GM21390 (cell line): Measurements from ENCODE around the gene WDFY4.

Experiments
- ATAC-seq: cut with Tn5 transposase; IDR thresholded peaks from one replicate; pipeline ENCODE4 v1.9.1; 2021; ENCODE audit not compliant: unreplicated experiment

WDFY4 gene

DNA sequence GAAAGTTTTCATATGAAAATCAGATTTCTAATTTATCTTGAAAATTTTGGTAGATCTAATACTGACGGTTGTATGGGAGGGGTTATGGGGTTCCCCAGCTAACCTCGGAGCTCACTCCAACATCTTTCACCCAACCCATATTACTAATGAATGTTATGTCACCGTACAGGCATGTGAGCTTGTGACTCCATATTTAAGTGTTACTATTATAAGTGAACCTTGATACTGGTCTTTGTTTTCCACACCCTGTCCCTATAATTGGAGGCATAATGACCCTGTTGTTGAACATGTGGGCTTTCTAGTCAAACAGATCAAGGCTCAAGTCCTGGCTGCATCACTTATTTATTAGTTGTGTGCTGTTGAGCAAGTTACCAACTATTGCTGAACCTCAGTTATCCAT lies 27.2 kb downstream of the WDFY4 start:
- ATAC-seq: no peak

DNA sequence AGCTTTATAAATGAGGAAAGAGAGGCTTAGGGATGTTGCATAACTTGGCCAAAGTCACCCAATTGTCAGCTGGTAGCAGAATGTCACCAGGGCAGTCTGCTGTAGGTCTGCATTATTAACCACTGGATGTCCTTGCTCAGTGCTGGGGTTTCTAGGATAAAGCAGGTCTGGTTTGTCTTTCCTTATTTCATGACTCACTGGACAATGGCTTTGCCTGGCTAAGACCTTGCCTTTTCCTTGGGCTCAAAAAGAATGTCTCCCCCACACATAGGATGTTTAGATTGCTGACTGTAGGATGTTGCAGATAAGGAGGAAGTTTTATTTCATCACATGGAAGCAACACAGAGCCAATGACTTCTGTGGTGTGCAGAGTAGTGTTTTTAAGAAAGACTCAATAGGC lies 29.4 kb downstream of the WDFY4 start:
- no peak for ATAC-seq

DNA sequence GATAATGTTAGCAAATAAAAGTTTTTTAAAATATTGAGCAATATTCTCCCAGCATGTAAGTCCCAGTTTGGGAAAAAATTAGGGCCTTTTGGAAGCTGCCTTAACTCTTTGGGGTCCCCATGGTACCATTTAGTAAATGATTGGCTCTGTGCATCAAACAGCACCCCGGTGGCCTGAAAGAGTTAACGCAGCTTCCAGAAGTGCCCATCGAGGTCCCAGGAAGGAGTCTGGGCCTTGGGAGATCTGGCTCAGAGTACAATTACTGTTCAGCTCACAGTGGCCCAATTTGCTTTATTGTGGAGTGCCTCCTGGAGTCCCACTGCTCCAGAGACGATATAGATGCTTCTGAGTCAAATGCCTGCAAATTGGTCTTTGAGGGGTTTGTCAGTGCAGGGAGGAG lies 31.7 kb downstream of the WDFY4 start:
- ATAC-seq: no peak

- no peak for ATAC-seq
Measured at GRCh38 chr10:48720611-48721010, 35.9 kb downstream of the WDFY4 start.

- ATAC-seq: no peak
Measured at GRCh38 chr10:48722153-48723145, 37.8 kb downstream of the WDFY4 start.

- no peak for ATAC-seq
Measured at GRCh38 chr10:48724127-48724526, 39.5 kb downstream of the WDFY4 start.

DNA sequence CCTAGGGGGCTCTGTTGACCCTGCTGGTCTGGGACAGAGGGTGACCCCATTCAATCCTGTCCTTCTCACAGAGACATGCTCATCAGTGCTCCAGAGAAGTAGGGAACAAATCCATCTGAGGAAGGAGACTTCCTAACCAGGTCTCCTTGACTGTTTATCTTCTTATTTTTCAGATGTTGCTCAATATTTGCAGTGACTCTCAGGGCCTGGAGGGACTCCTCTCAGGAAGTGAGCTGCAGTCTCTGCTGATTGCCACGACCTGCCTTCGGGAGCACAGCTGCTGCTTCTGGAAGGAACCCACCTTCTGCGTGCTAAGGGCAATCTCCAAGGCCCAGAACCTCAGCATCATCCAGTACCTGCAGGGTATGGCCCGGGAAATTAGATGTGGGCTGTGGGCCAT lies 41.0 kb downstream of the WDFY4 start:
- no peak for ATAC-seq

DNA sequence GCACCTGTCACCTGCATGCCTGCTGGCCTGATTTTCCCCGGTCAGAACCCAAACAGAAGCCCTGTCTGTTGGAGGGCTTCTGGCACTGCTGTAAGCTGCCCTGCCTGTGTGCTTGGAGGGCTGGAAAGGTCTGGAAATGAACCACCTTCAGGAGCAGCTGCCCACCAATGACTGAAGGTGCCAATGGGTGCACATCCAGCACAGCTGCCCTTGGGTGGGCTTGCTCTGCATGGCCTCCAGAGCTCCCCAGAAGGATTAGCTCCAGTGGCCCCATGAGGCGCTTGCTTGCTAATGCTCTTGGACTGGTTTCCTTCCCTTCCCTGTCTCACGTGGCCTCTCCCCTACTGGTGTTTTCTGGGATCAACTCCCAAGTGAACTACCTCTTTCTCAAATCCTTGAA lies 43.2 kb downstream of the WDFY4 start:
- no peak for ATAC-seq

DNA sequence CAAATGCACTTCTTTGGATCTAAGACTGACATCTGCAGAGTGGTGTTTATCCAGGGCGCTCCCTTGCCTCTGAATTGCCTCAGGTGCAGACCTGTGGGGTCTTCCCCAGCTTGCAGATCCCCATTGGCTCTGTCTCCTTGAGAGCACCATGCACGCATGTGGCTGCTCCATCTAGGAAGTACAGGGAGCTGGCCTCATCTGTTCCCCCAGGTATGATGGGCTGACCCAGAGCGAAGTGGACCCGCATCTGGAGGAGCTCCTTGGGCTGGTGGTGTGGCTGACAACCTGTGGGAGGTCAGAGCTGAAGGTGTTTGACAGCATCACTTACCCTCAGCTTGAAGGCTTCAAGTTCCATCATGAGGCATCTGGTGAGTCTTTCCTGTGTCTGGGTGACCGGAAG lies 44.5 kb downstream of the WDFY4 start:
- ATAC-seq: no peak

DNA sequence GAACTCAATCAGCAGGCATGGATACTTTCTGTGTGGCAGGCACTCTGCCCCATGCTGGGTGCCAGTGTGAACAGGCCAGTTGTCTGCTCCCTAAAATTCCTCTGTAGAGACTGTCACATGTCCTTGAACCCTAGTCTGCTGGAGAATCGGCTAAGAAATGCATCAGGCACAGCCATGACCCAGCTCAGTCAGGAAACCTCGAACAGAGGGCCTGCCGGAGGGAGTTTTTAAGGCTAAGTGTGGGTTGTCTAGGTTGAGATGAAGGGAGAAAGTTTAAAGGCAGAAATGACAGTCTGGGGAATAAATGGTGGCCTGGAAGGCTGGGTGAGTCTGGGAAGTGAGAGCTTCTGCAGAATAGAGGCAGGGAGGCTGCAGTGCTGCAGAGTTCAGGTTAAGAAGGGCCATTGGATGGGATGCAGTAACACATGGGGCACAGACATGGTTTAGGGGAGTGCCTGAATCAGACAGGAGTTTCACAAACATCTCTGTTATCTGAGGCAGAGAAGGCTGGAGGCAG lies 45.3 kb downstream of the WDFY4 start:
- no peak for ATAC-seq

- ATAC-seq: no peak
Measured at GRCh38 chr10:48731141-48731540, 46.5 kb downstream of the WDFY4 start.

DNA sequence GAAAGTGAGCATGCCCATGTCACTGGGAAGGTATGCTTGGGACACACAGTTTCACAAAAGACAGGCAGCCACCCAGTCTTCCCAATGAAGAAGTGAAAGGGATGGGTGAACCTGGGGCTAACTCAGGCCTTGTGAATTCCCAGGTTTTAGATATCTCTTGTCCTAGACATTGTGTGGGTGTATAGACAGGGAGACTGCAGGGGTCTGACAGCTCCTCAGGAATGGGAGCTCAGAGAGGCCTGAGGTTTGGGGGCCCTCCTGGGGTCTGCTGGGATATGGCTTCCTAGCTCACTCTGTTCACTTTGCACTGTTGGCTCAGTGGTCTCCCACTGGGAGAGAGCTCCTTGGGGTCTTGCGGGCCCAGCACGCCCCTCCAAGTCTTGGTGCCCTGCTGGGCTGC lies 47.0 kb downstream of the WDFY4 start:
- ATAC-seq: no peak

GRCh38 chr10:48733329-48733728 lies 48.7 kb downstream of the WDFY4 start:
- ATAC-seq: no peak

DNA sequence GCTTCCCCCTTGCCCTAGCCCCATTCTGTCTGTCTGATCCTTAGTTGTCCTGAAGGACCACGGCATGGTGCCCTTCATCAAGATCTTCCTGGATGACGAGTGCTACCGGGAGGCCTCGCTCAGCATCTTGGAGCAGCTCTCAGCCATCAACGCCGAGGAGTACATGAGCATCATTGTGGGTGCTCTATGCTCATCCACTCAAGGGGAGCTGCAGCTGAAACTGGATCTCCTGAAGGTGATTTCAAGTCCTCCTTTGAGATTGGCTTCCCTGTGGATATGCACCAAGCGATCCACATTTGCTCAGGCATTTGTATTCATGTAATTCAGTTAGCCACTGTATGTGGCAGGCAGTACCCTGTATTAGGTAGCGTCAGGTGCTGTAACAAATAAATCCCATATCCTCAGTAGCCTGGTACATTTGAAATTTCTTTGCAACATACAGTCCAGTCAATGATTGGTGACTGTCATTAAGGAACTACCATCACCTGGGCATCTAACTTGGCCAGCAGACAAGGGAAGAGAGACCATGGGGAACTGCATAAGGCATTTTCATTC lies 51.2 kb downstream of the WDFY4 start:
- ATAC-seq: no peak

DNA sequence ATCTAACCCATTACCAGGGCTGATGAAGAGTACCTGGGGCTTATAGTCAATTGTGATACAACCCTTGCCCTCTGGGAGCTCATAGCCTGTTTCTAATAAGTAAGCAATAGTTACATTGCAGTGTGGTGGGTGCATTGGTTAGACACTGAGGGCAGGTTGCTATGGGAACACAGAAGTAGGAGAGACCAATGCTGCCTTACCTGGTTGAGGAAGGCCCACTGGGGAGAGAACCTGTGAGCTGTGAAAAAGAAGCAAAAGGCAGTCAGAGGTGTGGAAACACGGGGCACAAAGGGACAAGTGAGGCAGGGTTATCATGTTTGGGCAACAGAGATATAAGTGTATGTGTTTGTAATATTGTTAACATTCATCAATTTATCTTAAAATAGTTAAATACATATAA lies 51.9 kb downstream of the WDFY4 start:
- no peak for ATAC-seq

DNA sequence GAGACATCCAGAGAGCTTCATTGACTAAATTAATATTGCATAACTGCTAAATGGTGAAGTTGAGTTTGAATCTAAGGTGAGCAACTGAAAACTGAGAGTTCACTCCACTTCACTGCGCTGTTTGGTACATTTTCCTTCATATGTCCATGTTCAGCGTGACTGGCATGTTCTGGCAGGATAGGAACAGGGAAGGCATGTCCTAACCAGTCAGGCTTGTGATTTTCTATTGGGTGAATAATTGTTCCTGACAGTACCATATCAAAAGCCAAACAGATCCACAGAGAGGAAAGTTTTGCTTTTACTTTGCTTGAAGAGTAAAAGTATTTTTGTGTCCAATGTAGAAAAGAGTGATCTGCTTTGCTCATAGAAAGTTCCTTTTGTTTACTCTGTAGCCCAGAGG lies 53.2 kb downstream of the WDFY4 start:
- ATAC-seq: no peak

- no peak for ATAC-seq
Measured at GRCh38 chr10:48739170-48739569, 54.5 kb downstream of the WDFY4 start.

DNA sequence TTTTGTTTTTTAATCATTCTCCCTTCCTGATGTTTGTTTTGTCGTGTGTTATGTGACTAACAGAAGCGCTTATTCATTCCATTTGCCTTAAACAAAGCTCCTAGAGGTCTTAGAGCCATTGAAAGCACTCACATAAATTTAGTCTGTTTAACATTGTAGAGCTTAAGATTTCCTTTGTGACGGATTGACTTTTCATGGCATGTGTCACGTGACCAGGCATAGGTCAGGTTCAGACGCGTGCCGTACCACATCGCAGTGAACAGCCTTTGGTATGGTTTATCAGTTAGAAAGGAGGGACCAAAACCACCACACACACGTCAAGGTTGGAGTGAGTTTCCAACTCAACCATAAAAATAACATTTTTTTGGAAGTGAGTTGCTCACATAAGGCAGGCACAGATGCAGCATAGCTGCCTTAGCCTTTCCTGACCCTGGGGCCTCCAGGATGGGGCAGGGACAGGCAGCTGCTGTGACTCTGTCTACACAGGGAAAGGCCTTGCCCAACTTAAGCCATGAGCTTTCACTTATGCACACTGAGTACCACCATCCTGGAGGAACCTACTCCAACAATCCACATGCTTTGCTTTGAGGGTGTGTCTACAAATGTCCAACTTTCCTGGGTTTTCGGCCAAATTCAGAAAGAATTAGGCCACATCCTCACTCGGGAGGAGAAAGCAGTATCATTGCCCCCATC lies 55.5 kb downstream of the WDFY4 start:
- ATAC-seq: no peak

- no peak for ATAC-seq
Measured at GRCh38 chr10:48740988-48741387, 56.3 kb downstream of the WDFY4 start.

- no peak for ATAC-seq
Measured at GRCh38 chr10:48742891-48743860, 58.5 kb downstream of the WDFY4 start.

- ATAC-seq: no peak
Measured at GRCh38 chr10:48744587-48744986, 59.9 kb downstream of the WDFY4 start.
